K562 (cell line): ENCODE measurements around the gene CEP128.

Experiments
- CCAR2 ChIP-seq: fragments of 200-400 bp; formaldehyde crosslinking; IDR thresholded peaks from 2 replicates; pipeline ENCODE4 v1.6.1; 2017; ENCODE audit warnings: mild to moderate bottlenecking, low read depth, low read length
- CHD4 ChIP-seq: fragments of 200-600 bp; sonication (generic); IDR thresholded peaks from 3 replicates; pipeline ENCODE4 v1.6.1; 2012; ENCODE audit warnings: low read depth, mild to moderate bottlenecking, mixed read lengths, low read length, inconsistent platforms; ENCODE audit not compliant: insufficient read depth, insufficient replicate concordance, poor library complexity, severe bottlenecking
- E2F5 ChIP-seq: sonication (generic); formaldehyde crosslinking; IDR thresholded peaks from 2 replicates; pipeline ENCODE4 v1.8.0; 2022; ENCODE audit warnings: mild to moderate bottlenecking, missing genetic modification reagents
- EHMT2 ChIP-seq: fragments of 450-650 bp; IDR thresholded peaks from 2 replicates; pipeline ENCODE4 v1.6.1; 2018; ENCODE audit warnings: antibody characterized with exemption
- HMG20A ChIP-seq: fragments of 450-650 bp; formaldehyde crosslinking; conservative IDR thresholded peaks from 2 replicates; pipeline ENCODE4 v1.4.0; 2020; ENCODE audit warnings: mild to moderate bottlenecking, mixed read lengths
- HOXB6 ChIP-seq: fragments of 250-450 bp; sonication (Bioruptor Pico); IDR thresholded peaks from 2 replicates; pipeline ENCODE4 v1.5.1; 2022; ENCODE audit warnings: mild to moderate bottlenecking, borderline replicate concordance
- NFYB ChIP-seq: IDR thresholded peaks from 2 replicates; pipeline ENCODE4 v1.6.1; 2011; ENCODE audit warnings: mild to moderate bottlenecking, moderate library complexity; ENCODE audit not compliant: insufficient read length; ENCODE audit errors: extremely low read depth
- NR4A1 ChIP-seq, 2 experiments: fragments of 250-450 bp in 1 of 2; fragments of 450-650 bp in 1 of 2; sonication (Bioruptor Pico) in 1 of 2; IDR thresholded peaks; 2 replicates each; pipeline versions ENCODE4 v1.4.0 to v1.6.1; 2016 to 2020; ENCODE audit warnings: mild to moderate bottlenecking in 2 of 2, missing compliant biosample characterization in 1 of 2, missing genetic modification characterization in 1 of 2, moderate library complexity in 1 of 2
- NRF1 ChIP-seq, 2 experiments: fragments of 450-650 bp; IDR thresholded peaks in 1 of 2; conservative IDR thresholded peaks in 1 of 2; 2 replicates each; pipeline ENCODE4 v1.6.1; 2014; ENCODE audit warnings: mild to moderate bottlenecking in 2 of 2
- PHF21A ChIP-seq: fragments of 450-650 bp; IDR thresholded peaks from 2 replicates; pipeline ENCODE4 v1.6.1; 2017; ENCODE audit warnings: low read depth, borderline replicate concordance
- POLR2AphosphoS5 ChIP-seq: IDR thresholded peaks from 2 replicates; pipeline ENCODE4 v1.6.1; 2011; ENCODE audit warnings: mild to moderate bottlenecking, low read depth, low read length, moderate library complexity; ENCODE audit not compliant: control insufficient read depth, insufficient read depth
- USF1 ChIP-seq: sonication (generic); formaldehyde crosslinking; IDR thresholded peaks from 2 replicates; pipeline ENCODE4 v1.9.0; 2022; ENCODE audit warnings: mild to moderate bottlenecking, missing genetic modification reagents
- ZFP36 ChIP-seq: fragments of 150-350 bp; IDR thresholded peaks from 2 replicates; pipeline ENCODE4 v1.6.1; 2018; ENCODE audit warnings: low read length, low read depth; ENCODE audit not compliant: partially characterized antibody

GRCh38 chr14:80771201-80771600 is 170.3 kb downstream of the CEP128 start:
- no peak for TF ChIP-seq ZFP36
- no peak for TF ChIP-seq E2F5 (CRISPR knock-in tag)
- no peak for TF ChIP-seq NR4A1 (CRISPR knock-in tag; IDR thresholded peaks at IDR 0.05)
- no peak for TF ChIP-seq NR4A1 (tag; IDR thresholded peaks at IDR 0.05)
- no peak for TF ChIP-seq EHMT2
- TF ChIP-seq POLR2AphosphoS5: no peak
- no peak for TF ChIP-seq NFYB
- no peak for TF ChIP-seq PHF21A
- no peak for TF ChIP-seq USF1 (CRISPR knock-in tag)
- no peak for TF ChIP-seq NRF1 (conservative IDR thresholded peaks at IDR 0.05 in 1 of 2, IDR thresholded peaks at IDR 0.05 in 1 of 2)
- no peak for TF ChIP-seq CHD4
- no peak for TF ChIP-seq CCAR2
- TF ChIP-seq HOXB6 (CRISPR knock-in tag): no peak
- no peak for TF ChIP-seq HMG20A (CRISPR knock-in tag)
